GM12801 (cell line): ENCODE data around the gene BMPR1A.

Experiments
- TF ChIP-seq, protein P1 (sequence below): IDR thresholded peaks from one replicate; pipeline ENCODE4 v1.5.1; 2011; ENCODE audit warnings: control low read depth; ENCODE audit not compliant: insufficient read length; ENCODE audit errors: extremely low read depth

The BMPR1A gene

GRCh38 chr10:86929468-86930380 lies 173.3 kb downstream of the BMPR1A start:
- TF ChIP-seq, protein P1, sequence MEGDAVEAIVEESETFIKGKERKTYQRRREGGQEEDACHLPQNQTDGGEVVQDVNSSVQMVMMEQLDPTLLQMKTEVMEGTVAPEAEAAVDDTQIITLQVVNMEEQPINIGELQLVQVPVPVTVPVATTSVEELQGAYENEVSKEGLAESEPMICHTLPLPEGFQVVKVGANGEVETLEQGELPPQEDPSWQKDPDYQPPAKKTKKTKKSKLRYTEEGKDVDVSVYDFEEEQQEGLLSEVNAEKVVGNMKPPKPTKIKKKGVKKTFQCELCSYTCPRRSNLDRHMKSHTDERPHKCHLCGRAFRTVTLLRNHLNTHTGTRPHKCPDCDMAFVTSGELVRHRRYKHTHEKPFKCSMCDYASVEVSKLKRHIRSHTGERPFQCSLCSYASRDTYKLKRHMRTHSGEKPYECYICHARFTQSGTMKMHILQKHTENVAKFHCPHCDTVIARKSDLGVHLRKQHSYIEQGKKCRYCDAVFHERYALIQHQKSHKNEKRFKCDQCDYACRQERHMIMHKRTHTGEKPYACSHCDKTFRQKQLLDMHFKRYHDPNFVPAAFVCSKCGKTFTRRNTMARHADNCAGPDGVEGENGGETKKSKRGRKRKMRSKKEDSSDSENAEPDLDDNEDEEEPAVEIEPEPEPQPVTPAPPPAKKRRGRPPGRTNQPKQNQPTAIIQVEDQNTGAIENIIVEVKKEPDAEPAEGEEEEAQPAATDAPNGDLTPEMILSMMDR: no peak

GRCh38 chr10:86931872-86932271 lies 175.5 kb downstream of the BMPR1A start:
- TF ChIP-seq, protein P1: no peak

DNA sequence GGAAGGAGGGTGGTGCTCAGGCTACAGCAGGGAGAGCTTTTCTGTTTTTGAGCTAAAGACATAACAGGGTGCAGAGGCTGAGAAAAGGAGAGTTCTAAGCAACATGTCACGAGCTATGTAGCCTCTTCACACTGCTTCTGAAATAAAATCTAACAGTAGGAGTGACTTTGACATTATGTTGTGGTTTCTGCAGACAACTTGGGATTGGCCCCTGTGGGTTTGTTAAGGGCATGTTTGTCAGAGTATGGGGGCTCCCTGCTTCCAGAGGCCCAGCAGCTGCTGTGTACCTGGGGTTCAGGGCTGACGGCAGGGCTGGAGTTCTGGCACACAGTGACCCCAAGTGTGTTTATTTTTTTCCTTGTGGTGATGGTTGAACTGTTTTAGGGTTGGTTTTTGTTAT lies 176.3 kb downstream of the BMPR1A start:
- TF ChIP-seq, protein P1: no peak

GRCh38 chr10:86936661-86937501 lies 180.5 kb downstream of the BMPR1A start:
- TF ChIP-seq, protein P1: no peak

GRCh38 chr10:86937502-86938154 lies 181.2 kb downstream of the BMPR1A start:
- TF ChIP-seq, protein P1: no peak

DNA sequence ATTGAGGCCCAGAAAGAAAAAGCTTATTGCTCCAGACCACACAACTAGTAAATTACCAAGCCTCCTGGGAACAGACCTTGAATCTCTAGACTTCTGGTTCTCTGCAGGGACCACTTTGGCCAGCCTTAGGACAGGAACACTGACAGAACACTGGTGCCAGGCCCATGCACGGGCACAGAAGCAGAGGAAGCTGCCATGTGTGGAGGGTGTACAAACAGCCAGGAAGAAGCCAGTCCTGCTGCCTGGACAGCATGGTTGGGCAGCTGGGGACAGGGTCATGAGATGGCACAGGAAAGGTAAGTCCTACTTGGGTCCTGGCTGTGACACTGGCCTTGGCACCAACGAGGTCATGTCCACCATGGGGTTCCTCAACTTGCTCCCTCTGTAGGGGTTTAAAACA lies 181.8 kb downstream of the BMPR1A start:
- TF ChIP-seq, protein P1: no peak

GRCh38 chr10:86940677-86941076 lies 184.3 kb downstream of the BMPR1A start:
- TF ChIP-seq, protein P1: no peak
